H1 (cell line): Measurements from ENCODE around the gene UFSP1.

Experiments
- CEBPB ChIP-seq: IDR thresholded peaks from 2 replicates; pipeline ENCODE4 v1.6.1; 2012; ENCODE audit warnings: low read depth, low read length
- HDAC6 ChIP-seq: IDR thresholded peaks from one replicate; pipeline ENCODE4 v1.7.1; 2012; ENCODE audit warnings: low read depth, mild to moderate bottlenecking, inconsistent platforms, low read length, moderate library complexity
- RAD21 ChIP-seq, 2 experiments: IDR thresholded peaks in 1 of 2; conservative IDR thresholded peaks in 1 of 2; 2 replicates each; pipeline ENCODE4 v1.6.1; 2011; ENCODE audit warnings: low read depth in 2 of 2, low read length in 2 of 2, improper control_type of control experiment in 1 of 2, inconsistent platforms in 1 of 2, mild to moderate bottlenecking in 1 of 2, moderate library complexity in 1 of 2
- SP2 ChIP-seq: IDR thresholded peaks from 2 replicates; pipeline ENCODE4 v1.6.1; 2012; ENCODE audit warnings: mild to moderate bottlenecking, low read length, inconsistent platforms
- TF ChIP-seq, protein P1 (sequence below), 3 experiments: IDR thresholded peaks; 1 replicate in 2 of 3; 2 replicates in 1 of 3; pipeline versions ENCODE4 v1.5.1 to v1.6.1; 2011; ENCODE audit warnings: low read length in 3 of 3, mild to moderate bottlenecking in 3 of 3, inconsistent platforms in 2 of 3, low read depth in 1 of 3, moderate library complexity in 1 of 3; ENCODE audit not compliant: insufficient read depth in 1 of 3; ENCODE audit errors: control extremely low read depth in 1 of 3
- TF ChIP-seq, protein P2 (sequence below): IDR thresholded peaks from 2 replicates; pipeline ENCODE4 v1.6.1; 2012; ENCODE audit warnings: inconsistent platforms

DNA sequence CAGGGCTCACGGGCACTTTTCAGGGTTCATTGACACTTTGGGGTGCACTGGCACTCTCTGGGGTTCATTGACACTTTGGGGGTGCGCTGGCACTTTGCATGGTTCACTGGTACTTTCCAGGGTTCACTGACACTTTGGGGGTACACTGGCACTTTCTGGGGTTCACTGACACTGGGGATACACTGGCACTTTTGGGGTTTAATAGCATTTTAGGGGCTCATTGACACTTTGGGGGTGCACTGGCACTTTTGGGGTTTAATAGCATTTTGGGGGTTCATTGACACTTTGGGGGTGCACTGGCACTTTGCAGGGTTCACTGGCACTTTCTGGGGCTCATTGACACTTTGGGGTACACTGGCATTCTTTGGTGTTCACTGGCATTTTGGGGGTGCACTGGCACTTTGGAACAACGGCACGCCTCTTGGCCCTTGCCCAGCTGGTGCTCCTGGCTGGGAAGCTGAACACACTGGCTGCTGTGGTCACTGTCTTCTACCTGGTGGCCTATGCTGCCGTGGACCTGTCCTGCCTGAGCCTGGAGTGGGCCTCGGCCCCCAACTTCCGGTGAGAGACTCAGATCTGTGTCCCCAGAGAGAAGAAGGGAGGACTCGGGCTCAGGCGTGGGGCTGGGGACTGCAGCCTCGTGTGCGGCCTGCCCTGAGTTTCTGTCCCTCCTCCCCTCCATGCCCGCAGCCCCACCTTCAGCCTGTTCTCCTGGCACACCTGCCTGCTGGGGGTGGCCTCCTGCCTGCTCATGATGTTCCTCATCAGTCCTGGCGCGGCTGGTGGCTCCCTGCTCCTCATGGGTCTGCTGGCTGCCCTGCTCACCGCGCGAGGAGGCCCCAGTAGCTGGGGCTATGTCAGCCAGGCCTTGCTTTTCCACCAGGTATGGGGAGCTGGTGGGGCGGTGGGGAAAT, 28.6 kb downstream of the UFSP1 start:
- TF ChIP-seq, protein P1, sequence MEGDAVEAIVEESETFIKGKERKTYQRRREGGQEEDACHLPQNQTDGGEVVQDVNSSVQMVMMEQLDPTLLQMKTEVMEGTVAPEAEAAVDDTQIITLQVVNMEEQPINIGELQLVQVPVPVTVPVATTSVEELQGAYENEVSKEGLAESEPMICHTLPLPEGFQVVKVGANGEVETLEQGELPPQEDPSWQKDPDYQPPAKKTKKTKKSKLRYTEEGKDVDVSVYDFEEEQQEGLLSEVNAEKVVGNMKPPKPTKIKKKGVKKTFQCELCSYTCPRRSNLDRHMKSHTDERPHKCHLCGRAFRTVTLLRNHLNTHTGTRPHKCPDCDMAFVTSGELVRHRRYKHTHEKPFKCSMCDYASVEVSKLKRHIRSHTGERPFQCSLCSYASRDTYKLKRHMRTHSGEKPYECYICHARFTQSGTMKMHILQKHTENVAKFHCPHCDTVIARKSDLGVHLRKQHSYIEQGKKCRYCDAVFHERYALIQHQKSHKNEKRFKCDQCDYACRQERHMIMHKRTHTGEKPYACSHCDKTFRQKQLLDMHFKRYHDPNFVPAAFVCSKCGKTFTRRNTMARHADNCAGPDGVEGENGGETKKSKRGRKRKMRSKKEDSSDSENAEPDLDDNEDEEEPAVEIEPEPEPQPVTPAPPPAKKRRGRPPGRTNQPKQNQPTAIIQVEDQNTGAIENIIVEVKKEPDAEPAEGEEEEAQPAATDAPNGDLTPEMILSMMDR (IDR thresholded peaks at IDR 0.05; ENCODE audit: control extremely low read depth in 1 of 3, insufficient read depth in 1 of 3, low read depth in 1 of 3, low read length in 3 of 3), result no peak
- no peak for TF ChIP-seq SP2
- TF ChIP-seq RAD21 (IDR thresholded peaks at IDR 0.05 in 1 of 2, conservative IDR thresholded peaks at IDR 0.05 in 1 of 2; ENCODE audit: low read depth in 2 of 2, low read length in 2 of 2), result no peak
- TF ChIP-seq, protein P2, sequence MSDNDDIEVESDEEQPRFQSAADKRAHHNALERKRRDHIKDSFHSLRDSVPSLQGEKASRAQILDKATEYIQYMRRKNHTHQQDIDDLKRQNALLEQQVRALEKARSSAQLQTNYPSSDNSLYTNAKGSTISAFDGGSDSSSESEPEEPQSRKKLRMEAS, result no peak
- no peak for TF ChIP-seq CEBPB
- no peak for TF ChIP-seq HDAC6
